IPS-18c (cell line): ENCODE measurements around the gene RPLP2.

Experiments used
- H3K4me3 ChIP-seq: 2 replicates; pipeline ENCODE4 v1.7.0; 2013; ENCODE audit warnings: low read depth, mild to moderate bottlenecking, low read length, moderate library complexity; ENCODE audit not compliant: insufficient read depth
- H3K9me3 ChIP-seq: one replicate; pipeline ENCODE4 v1.6.1; 2013; ENCODE audit warnings: mild to moderate bottlenecking, low read length, moderate library complexity; ENCODE audit not compliant: control insufficient read depth, insufficient read depth

The RPLP2 gene

DNA sequence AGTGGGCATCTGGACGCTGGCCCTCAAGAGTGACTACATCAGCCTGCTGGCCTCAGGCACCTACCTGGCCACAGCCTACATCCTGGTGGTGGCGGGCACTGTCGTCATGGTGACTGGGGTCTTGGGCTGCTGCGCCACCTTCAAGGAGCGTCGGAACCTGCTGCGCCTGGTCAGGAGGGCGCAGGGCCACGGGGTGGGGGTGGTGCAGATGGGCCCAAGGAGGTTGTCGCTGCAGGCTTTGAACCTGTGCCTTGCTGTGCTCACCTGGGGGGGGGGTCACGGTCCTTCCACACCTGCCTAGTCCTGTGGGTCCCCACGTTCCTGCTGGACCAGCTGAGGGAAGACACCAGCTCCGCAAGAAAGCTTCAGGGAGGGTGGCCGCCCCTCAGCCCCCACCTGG is 26.5 kb downstream of the RPLP2 start:
- peaks cover 2% of the 10 kb centered on the region for H3K9me3 ChIP-seq
- H3K4me3 ChIP-seq = no peak overlapping the region

DNA sequence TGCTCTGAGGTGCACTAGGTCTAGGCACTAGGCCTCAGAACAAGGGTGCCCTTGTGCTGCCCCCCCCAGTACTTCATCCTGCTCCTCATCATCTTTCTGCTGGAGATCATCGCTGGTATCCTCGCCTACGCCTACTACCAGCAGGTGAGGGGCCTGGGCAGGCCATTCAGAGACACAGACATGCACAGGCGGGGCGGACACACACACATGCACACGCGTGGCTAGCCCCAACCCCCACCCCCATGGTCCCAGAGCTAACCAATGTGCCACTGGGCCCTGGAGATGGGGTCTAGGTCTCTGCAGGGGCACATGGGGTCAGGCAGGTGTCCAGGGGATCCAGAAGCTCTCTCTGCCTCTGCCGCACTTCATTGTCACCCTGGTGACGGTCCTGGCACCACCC is 26.9 kb downstream of the RPLP2 start:
- no peak overlapping the region for H3K4me3 ChIP-seq
- peaks cover 2% of the 10 kb centered on the region for H3K9me3 ChIP-seq

DNA sequence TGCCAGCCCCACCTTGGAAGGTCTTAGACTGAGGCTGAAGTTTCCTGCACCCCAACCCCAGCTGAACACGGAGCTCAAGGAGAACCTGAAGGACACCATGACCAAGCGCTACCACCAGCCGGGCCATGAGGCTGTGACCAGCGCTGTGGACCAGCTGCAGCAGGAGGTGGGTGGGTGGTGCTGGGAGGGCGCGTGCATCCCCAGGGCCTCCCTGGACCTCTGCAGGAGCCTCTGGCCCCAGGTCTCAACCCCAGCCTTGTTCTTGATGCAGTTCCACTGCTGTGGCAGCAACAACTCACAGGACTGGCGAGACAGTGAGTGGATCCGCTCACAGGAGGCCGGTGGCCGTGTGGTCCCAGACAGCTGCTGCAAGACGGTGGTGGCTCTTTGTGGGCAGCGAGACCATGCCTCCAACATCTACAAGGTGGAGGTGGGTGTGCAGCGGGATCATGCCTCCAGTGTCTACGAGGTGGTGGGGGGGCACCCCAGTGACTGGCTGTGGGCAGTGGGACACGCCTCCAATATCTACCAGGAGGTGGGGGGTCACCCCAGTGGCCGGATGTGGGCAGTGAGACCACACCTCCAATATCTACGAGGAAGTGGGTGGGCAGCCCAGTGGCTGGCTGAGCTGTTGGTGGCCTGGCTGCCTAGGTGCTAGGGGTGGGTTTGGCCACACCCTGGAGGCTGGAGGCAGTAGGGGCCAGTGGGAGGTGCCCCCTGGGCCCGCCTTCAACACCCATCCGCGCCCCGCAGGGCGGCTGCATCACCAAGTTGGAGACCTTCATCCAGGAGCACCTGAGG is 27.6 kb downstream of the RPLP2 start:
- Histone ChIP-seq H3K4me3 (no peak overlapping the region), H3K9me3 (peaks cover 2% of the 10 kb centered on the region)

DNA sequence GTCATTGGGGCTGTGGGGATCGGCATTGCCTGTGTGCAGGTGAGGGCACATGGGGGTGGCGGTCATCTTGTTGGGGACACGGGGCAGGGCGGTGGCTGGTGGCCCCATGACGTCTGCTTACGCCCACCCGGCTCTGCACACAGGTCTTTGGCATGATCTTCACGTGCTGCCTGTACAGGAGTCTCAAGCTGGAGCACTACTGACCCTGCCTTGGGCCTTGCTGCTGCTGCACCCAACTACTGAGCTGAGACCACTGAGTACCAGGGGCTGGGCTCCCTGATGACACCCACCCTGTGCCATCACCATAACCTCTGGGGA is 28.2 kb downstream of the RPLP2 start:
- peaks cover 2% of the 10 kb centered on the region for H3K9me3 ChIP-seq
- H3K4me3 ChIP-seq = no peak overlapping the region

DNA sequence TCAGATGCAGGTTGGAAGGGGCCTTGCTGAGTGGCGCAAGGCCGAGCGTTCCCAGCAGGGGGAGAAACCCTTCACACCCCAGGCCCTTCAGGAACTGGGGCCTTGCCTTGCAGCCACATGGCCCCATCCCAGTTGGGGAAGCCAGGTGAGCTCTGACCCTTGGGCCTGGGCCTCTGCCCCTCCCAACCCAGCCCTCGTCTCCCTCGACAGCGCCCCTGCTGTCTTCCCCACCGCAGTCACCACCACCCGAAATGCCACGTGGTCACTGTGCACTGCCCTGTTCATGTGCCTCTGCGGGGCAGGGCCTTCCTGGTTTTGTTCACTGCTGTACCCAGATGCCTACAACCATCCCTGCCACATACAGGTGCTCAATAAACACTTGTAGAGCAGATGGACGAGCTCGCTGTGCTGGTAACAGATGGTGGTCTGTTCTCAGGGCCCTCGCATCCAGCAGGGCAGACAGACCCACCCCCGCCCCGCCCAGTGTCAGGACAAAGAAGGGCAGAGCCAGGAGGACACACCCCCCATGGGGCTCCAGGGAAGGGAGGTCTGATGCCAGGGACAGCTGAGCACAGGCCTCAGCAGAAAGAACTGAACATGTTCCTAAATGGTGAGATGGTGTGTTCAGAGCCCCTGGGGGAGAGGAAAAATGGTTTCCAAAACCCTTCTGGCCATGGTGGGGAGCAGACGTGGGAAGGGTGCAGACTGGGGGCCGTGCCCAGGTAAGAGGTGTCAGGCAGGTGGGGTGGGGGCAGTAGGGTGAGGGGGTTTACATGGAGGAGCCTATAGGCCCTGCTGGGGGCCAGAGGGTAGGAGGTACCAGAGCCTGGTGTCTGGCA is 28.9 kb downstream of the RPLP2 start:
- peaks cover 2% of the 10 kb centered on the region for H3K9me3 ChIP-seq
- no peak overlapping the region for H3K4me3 ChIP-seq

DNA sequence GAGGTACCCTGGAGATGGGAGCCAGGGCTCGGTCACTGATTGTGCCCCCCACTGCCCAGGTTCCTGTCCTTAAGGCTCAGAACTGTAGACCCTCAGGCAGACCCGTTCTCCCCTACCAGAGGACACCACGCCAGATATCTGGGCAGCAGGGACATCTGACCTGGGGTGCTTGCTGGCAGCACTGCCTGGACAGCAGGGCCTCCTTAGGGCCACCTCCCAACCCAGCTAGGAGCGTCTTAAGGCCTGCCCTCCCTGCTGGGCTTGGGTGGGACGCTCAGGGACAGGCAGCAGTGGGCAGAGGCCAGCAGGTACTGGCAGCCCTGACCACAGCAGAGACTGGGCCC is 29.5 kb downstream of the RPLP2 start:
- peaks cover 2% of the 10 kb centered on the region for H3K9me3 ChIP-seq
- no peak overlapping the region for H3K4me3 ChIP-seq

DNA sequence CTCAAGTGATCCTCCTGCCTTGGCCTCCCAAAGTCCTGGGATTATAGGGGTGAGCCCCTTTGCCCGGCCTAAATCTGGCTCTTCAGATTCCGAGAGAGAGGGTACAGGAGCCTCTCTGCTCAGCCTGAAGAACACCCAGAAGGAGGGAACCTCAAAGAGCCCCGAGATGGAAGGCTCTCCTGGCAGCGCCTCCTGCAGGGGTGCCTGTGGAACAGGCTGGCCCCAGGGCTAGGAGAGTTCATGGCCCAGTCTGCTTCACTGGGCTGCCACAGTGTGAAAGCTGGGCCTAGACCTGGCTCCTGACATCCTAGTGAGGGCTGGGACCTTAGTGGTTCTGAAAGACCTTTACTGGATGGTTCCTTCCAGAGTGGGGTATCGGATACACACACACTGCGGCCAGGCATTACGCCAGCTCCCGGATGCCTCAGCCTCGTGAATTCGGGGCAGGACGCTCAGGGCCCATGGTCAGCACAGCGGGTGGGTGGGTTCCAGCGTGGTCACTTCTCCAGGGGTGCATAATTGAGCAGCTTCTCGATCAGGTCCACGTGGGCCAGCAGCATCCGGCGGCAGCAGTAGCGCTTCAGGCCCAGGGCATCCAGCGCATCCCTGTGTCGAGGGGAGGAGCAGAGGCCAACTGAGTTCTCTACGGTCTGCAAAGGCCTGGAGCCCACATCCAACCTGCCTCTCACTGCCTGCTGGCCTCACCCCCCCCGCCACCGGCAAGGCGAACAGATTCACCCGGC is 30.3 kb downstream of the RPLP2 start:
- Histone ChIP-seq H3K9me3 (no peaks in the 10 kb centered on the region), H3K4me3 (no peak overlapping the region)

DNA sequence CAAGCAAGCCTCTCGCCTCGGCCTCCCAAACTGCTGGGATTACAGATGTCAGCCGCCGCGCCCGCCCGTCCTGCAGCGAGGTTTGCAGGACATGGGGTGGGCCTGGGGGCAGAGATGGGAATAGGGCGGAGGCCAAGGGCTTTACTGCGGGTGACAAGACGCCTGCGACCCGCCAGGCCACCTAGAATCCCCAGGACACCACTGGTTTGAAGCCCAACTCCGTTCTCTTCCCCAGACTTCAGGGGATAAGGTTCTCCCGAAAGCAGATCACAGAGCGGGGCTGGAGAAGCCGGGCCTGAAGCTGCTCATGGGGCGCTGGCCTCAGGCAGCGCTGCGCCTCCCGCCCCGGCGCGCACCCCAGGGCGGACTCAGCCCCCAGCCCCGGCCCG is 32.2 kb downstream of the RPLP2 start:
- Histone ChIP-seq H3K9me3 (no peaks in the 10 kb centered on the region), H3K4me3 (peak overlapping the region; percentile 93)

DNA sequence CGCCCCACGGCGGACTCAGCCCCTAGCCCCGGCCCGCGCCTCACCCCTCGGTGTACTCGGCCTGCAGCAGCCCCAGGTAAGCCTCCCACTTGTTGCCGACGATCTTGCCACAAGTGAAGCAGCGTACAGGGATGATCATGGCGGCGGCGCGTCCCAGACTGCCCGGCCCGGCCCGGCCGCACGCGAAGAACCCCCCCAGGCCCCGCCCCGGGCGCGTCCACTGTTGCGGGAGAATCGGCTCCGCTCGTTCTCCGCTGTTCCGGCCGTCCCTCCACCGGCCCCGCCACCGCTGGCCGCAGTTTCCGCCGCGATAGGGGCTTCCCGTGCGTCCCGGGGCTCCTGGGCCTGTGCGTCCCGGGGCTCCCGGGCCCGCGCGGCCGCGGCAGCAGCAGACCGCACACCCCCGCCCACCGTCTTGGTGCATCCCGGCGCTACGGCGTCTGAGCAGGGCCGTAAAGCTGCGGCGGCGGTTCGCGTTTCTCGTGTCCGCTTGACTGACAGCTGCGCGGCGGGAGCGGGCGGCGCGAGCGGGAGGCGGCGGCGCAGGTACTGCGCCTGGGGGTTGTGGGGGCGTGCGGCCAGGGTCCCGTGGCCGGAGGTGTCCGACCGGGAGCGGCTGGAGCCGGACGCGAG is 32.7 kb downstream of the RPLP2 start, which contains the start of the genes POLR2L and TSPAN4:
POLR2L (minus strand) TSS at position 160 of the 633 bp plus-strand sequence; CDS start at position 139, 21 bp downstream.
TSPAN4 (plus strand) TSS at position 483 of the 633 bp plus-strand sequence. CDS start 7,453 bp downstream, outside the sequence.
- H3K4me3 ChIP-seq = peak within 1 kb of the TSS; percentile 93
- H3K9me3 ChIP-seq = no peaks in the 10 kb centered on the region

DNA sequence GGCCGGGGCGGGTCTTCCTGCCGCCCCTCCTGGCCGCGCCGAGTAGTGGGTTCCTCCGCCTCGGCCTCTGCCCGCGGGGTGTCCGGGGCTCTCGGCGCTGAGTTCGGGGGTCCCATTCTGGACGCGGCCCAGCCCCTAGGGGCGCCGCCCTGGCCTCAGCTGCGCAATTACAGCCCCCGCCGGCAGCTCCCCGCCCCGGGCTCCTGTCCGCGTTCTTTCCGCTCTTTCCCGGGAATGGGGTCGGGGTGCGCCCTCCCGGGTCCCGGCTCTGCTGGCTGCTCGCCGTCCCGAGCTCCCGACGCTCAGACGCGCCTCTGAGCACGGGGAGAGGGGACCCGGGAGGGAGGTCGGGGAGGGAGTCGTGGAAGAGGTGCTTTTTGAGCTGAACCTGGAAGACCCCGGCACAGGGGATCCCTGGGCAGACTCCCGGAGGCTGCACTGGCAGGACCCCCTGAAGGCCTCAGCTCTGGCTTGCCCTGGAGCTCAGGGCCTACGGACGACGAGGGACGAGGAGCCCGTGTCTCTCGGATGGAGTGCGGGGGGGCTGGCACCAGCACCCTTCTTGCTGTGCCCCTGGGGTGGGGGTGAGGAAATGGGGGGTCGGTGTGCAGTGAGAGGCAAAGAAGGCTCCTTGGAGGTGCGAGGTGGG is 33.4 kb downstream of the RPLP2 start:
- H3K4me3 ChIP-seq = peak overlapping the region; percentile 93

DNA sequence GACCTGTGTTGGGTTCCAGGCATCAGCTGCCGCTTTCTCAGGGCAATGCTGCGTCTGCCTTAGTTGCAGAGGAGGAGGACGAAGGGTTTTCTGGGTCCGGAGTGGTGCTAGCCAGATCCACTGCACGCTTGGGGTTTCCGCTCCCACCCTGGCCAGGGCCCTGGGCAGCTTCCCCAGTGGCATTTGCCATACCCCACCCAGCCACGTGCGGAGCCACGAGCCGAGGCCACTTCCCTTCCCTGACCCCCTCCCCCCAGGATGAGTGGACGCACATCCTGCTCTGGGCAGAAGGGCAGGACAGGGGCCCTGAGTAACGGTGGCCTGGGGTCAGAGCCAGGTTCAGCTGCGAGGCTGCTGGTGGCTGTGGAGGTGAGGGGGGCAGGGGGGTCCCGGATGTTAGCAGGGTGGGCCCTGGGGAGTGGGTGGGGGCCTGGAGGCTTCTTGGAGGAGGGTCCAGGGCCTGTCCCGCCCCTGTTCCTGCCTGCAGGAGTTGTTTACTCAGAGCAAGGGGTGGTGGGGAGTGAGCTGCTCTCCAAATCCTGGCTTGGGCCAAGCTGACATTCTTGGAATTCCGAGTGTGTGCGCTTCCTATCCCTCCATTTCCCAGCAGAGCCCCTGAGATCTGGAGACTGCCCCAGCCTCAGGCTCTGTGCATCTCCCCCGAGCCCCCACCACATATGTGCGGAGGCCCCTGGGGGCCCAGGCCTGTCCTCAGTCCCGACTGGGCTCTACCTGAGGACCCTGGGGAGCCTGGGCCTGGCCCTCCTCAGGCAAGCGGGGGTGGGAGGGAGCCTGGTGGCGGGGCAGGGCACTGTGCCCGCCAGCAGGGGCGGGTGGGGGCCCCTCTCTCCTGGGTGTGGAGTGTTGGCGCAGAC is 34.3 kb downstream of the RPLP2 start:
- peak overlapping the region; percentile 93 for H3K4me3 ChIP-seq

More for the DNA sequence above, 33.4 kb downstream of the RPLP2 start:
- H3K9me3 ChIP-seq = no peaks in the 10 kb centered on the region

DNA sequence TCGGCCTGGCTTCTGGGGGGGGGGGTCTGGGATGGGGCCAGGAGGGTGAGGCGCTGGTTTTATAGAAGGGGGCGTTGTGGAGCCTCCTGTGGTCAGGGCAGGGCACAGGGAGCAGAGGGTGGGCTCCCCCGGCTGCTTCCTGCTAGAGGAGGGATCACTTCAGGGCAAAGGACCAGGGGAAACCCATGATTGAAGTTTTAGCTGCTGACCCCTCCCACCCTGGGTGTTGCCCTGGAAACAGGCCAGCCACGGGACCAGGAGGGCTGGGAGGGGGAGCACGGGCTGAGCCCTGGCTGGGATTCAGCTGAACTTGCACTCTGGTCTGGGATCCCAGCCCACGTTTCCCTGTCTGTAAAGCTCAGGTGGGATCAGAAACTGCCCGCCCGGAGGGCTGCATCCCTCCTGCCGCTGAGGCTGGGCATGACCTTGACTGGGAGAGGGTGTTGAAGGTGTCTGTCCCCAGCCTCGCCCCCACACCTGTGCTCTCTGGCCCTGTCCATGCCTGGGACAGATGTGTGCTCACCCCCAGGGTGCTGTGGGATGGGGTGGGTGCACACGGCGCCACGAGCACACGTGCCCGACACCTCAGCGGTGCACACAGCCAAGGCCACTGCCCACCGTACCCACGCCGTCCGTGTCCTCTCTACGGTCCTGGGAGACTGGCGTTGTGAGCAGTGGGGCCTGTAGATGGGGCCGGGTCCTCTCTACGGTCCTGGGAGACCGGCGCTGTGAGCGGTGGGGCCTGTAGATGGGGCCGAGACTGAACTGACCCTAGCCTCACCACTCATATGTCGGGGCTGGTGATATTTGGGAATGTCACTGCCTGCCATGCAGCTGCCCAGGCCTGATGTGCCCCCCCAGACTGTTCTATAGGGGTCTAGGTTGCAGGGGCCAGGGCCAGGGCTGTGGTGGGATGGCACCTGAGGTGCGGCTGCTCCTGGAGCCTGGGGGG is 35.2 kb downstream of the RPLP2 start:
- Histone ChIP-seq H3K4me3 (peak overlapping the region; percentile 93), H3K9me3 (no peaks in the 10 kb centered on the region)

More for the DNA sequence above, 34.3 kb downstream of the RPLP2 start:
- no peaks in the 10 kb centered on the region for H3K9me3 ChIP-seq

DNA sequence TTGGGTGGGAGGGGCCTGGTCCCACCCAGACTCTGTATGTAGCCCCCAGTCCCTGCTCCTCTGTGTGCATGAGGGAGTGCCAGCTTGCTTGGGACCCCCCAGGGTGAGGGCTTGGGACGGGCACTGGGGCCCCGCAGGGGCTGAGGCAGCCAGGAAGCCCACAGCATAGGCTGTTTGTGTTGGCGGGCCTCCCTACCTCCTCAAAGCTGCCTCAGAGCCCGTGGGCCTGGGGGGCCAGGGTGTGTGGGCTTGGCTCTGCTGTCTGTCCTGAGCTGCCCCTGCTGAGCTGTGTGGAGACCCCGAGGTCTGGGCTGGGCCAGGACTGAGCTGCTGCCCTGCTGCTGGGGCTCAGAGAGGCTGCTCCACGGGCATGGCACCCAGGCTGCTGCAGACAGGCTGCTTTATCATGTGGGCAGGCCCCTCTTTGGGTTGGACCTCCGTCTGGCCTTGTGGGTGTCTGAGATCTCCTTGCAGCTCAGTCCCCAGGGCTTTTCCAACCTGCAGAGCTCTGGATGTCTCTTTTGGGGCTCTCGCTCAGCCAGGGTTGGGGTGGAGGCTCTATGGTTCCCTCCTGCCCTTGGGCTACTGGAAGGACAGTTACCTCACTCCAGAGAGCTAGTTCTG is 36.2 kb downstream of the RPLP2 start:
- 0 out of 2 replicates have a peak overlapping the region, but pooled peaks have one; percentile 93 for H3K4me3 ChIP-seq
- H3K9me3 ChIP-seq = no peaks in the 10 kb centered on the region

DNA sequence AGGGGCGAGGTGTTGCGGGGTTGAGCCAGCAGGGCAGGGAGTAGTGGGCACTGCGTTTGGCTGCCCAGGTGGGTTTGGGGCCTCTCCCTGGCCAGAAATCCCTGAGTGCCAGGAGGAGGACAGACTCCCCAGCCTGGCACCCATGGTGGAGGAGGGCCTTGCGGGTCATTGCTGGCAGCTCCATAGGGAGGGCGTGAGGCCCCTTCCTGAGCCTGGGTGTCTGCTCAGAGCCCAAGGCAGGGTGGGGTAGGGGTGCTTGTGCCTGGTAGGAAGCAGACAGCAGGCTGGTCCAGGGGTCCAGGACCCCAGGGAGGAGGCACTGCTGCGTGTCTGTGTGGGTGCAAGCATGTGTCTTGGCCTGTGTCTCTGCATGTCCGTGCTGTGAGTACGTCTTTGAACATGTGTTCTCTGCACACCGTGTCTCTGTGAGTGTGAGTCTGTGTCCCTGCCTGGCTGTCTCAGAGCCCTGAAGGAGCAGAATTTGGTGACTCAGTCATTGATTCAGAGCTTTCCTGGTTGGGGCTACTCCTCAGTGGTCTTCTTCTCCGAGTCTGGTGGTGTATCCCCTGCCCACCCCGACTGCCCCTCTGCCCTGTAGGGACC is 36.8 kb downstream of the RPLP2 start:
- H3K4me3 ChIP-seq = no peak overlapping the region

More for the DNA sequence above, 36.8 kb downstream of the RPLP2 start:
- no peaks in the 10 kb centered on the region for H3K9me3 ChIP-seq
